SK-N-SH treated with all-trans-retinoic acid at 6 μM for 48 hours (cell line): Measurements from ENCODE around the gene DENND1B.

Experiments
- ARNTL ChIP-seq: fragments of 450-650 bp; formaldehyde crosslinking; IDR thresholded peaks from 2 replicates; pipeline ENCODE4 v1.5.0; 2020; ENCODE audit warnings: low read depth, mild to moderate bottlenecking, moderate library complexity, borderline replicate concordance
- BACH2 ChIP-seq: fragments of 250-450 bp; sonication (Bioruptor Pico); IDR thresholded peaks from 2 replicates; pipeline ENCODE4 v1.9.0; 2021; ENCODE audit warnings: mild to moderate bottlenecking, borderline replicate concordance
- ESRRG ChIP-seq: fragments of 250-450 bp; sonication (Bioruptor Pico); IDR thresholded peaks from 2 replicates; pipeline ENCODE4 v1.6.1; 2021; ENCODE audit warnings: mild to moderate bottlenecking
- ZC3H10 ChIP-seq: fragments of 250-450 bp; sonication (Bioruptor Pico); IDR thresholded peaks from 2 replicates; pipeline ENCODE4 v1.5.1; 2021; ENCODE audit warnings: mild to moderate bottlenecking, moderate library complexity
- ZFP3 ChIP-seq: fragments of 250-450 bp; sonication (Bioruptor Pico); IDR thresholded peaks from 2 replicates; pipeline ENCODE4 v1.5.0; 2020; ENCODE audit warnings: mild to moderate bottlenecking, moderate library complexity
- ZFP30 ChIP-seq: fragments of 450-650 bp; formaldehyde crosslinking; IDR thresholded peaks from 2 replicates; pipeline ENCODE4 v1.5.0; 2022; ENCODE audit warnings: mild to moderate bottlenecking, moderate library complexity
- ZNF565 ChIP-seq: fragments of 450-650 bp; formaldehyde crosslinking; conservative IDR thresholded peaks from 2 replicates; pipeline ENCODE4 v1.5.0; 2020; ENCODE audit warnings: low read depth, mild to moderate bottlenecking, moderate library complexity
- ZNF70 ChIP-seq: fragments of 450-650 bp; formaldehyde crosslinking; IDR thresholded peaks from 2 replicates; pipeline ENCODE4 v1.5.0; 2020; ENCODE audit warnings: mild to moderate bottlenecking, moderate library complexity

DNA sequence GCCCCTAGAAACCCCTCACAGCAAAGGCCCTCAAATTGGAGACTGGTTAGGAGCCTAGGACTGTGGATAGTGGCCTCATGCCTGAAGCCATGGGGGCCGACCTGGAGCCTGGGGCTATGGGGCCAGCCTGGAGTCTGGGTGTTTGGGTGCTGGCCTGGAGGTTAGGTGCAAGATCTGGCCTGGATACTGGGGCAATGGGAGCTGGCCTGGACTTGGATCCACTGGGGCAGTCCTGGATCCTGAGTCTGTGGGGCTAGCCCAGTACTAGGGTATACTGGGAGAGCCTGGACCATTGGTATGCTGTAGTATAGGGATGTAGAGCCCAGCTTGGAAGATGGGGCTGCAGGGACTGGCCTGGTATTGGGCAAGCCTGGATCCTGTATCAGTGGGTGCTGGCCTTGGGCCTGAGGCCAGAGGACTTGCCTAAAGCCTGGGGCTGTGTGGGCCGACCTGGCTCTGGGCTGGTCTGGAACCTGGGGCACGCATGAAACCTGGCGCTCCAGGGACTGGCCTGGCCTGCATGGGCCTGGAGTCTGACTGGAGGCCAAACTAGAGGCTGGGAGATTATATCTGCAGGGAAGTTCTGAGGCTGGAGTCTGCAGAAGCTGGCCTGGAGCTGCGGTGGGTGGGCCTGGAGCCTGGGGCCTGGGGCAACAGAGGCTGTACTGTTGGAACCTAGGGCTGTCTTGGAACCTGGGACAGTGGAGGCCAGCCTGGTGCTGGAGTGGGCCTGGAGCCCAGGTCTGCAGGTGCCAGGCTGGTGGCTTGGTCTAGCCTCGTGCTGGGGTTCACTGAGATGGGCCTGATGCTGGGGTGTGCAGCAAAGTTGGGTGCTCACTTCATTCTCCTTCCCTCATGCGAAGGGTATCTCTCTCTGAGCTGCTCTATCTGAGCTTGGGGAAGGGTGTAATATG lies 12.6 kb upstream of the DENND1B start:
- TF ChIP-seq ZFP3 (CRISPR knock-in tag) (no peak), ZNF70 (CRISPR knock-in tag) (no peak), ESRRG (CRISPR knock-in tag) (no peak), ARNTL (no peak), BACH2 (CRISPR knock-in tag) (no peak), ZNF565 (CRISPR knock-in tag) (no peak), ZFP30 (no peak), ZC3H10 (CRISPR knock-in tag) (no peak)
